RWPE2 (cell line): ENCODE results near the gene RBM18.

Source experiments
- ATAC-seq: fragments of 200-7000 bp; cut with Tn5 transposase; 3 replicates; pipeline ENCODE4 v1.9.1; 2021; ENCODE audit warnings: low read depth
- DNase-seq: peaks from one replicate; pipeline ENCODE4 v3.0.0-alpha.2; 2020; ENCODE audit warnings: low spot score
- H3K27ac ChIP-seq: fragments of 450-650 bp; 2 replicates; pipeline ENCODE4 v1.5.1; 2017; ENCODE audit warnings: mild to moderate bottlenecking; ENCODE audit not compliant: poor library complexity, severe bottlenecking
- H3K27me3 ChIP-seq: fragments of 250-450 bp; sonication (Bioruptor Pico); 2 replicates; pipeline ENCODE4 v1.5.1; 2021; ENCODE audit warnings: mild to moderate bottlenecking, moderate library complexity; ENCODE audit not compliant: insufficient read depth, poor library complexity, severe bottlenecking
- H3K36me3 ChIP-seq: fragments of 250-450 bp; sonication (Bioruptor Pico); 2 replicates; pipeline ENCODE4 v1.5.1; 2020; ENCODE audit warnings: low read depth, mild to moderate bottlenecking, moderate library complexity
- H3K4me1 ChIP-seq: fragments of 250-450 bp; sonication (Bioruptor Pico); 2 replicates; pipeline ENCODE4 v1.5.1; 2021; ENCODE audit warnings: mild to moderate bottlenecking, moderate library complexity; ENCODE audit not compliant: insufficient read depth, poor library complexity, severe bottlenecking
- H3K4me3 ChIP-seq: fragments of 250-450 bp; sonication (Bioruptor Pico); 2 replicates; pipeline ENCODE4 v1.5.1; 2021; ENCODE audit warnings: mild to moderate bottlenecking, moderate library complexity; ENCODE audit not compliant: severe bottlenecking
- H3K9me3 ChIP-seq: fragments of 250-450 bp; sonication (Bioruptor Pico); 2 replicates; pipeline ENCODE4 v1.5.1; 2021; ENCODE audit warnings: mild to moderate bottlenecking, moderate library complexity; ENCODE audit not compliant: severe bottlenecking
- TF ChIP-seq, protein P1 (sequence below): fragments of 450-650 bp; IDR thresholded peaks from one replicate; pipeline ENCODE4 v1.5.1; 2017; ENCODE audit warnings: mild to moderate bottlenecking, moderate library complexity; ENCODE audit not compliant: poor library complexity, severe bottlenecking

RBM18 gene

DNA sequence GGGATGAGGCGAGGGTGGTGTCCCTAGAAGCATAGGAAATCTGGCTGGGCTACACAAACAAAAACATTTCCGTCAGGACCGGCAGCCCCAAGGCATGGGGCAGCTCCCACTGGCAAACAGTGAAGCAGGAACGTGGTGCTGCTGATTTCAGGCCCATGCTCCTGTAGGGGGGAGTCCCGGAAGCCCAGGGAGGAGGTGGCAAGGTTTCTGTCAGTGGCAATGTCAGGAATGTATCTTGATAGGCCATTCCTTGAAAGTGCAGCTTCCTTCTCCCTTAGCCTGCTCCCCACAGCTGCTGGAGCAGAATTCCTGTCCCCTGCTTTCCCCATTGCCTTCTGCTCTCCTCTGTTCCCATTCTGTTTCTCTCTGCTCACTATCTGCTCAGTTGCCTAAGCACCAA lies 42.4 kb upstream of the RBM18 start:
- no peak overlapping the region for H3K4me3 ChIP-seq
- H3K9me3 ChIP-seq, result no peaks in the 10 kb centered on the region
- H3K27me3 ChIP-seq, result no peaks in the 10 kb centered on the region
- TF ChIP-seq, protein P1, sequence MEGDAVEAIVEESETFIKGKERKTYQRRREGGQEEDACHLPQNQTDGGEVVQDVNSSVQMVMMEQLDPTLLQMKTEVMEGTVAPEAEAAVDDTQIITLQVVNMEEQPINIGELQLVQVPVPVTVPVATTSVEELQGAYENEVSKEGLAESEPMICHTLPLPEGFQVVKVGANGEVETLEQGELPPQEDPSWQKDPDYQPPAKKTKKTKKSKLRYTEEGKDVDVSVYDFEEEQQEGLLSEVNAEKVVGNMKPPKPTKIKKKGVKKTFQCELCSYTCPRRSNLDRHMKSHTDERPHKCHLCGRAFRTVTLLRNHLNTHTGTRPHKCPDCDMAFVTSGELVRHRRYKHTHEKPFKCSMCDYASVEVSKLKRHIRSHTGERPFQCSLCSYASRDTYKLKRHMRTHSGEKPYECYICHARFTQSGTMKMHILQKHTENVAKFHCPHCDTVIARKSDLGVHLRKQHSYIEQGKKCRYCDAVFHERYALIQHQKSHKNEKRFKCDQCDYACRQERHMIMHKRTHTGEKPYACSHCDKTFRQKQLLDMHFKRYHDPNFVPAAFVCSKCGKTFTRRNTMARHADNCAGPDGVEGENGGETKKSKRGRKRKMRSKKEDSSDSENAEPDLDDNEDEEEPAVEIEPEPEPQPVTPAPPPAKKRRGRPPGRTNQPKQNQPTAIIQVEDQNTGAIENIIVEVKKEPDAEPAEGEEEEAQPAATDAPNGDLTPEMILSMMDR, result no peak
- H3K4me1 ChIP-seq, result peaks cover 20% of the 10 kb centered on the region
- no peak for ATAC-seq
- no peak overlapping the region for H3K27ac ChIP-seq
- DNase-seq, result no peak
- peaks cover 71% of the 10 kb centered on the region for H3K36me3 ChIP-seq

GRCh38 chr9:122302237-122303093 lies 37.8 kb upstream of the RBM18 start:
- H3K36me3 ChIP-seq, result peaks cover 48% of the 10 kb centered on the region
- peak overlapping the region; percentile 81 for H3K27ac ChIP-seq
- DNase-seq (no peak), ATAC-seq (no peak)
- H3K4me1 ChIP-seq, result peaks cover 20% of the 10 kb centered on the region
- H3K4me3 ChIP-seq, result no peak overlapping the region
- TF ChIP-seq, protein P1, result no peak
- no peaks in the 10 kb centered on the region for H3K9me3 ChIP-seq
- no peaks in the 10 kb centered on the region for H3K27me3 ChIP-seq

DNA sequence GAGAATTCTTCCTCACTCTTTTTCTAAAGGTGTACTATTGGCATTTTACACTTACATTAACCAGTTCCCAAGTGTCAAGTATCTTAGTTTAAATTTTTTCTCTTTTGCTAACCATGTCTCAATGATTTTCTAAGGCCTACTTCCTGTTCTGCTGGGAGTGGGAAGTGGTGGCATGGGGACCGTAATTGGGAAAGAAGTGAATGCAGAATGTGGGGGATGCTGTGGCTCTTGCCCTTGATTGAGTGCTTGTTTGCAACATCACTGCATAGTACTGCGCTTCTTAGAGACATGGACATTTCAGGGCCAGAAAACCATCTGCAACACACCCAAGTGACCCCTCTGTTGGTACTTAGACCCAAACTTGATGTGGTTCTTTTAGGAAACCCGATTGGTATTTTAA lies 32.9 kb upstream of the RBM18 start:
- Histone ChIP-seq H3K27ac (no peak overlapping the region), H3K4me3 (no peak overlapping the region), H3K27me3 (no peaks in the 10 kb centered on the region), H3K9me3 (no peaks in the 10 kb centered on the region), H3K36me3 (peaks cover 47% of the 10 kb centered on the region), H3K4me1 (peaks cover 4% of the 10 kb centered on the region)
- ATAC-seq (no peak), DNase-seq (no peak)
- TF ChIP-seq, protein P1, result no peak

DNA sequence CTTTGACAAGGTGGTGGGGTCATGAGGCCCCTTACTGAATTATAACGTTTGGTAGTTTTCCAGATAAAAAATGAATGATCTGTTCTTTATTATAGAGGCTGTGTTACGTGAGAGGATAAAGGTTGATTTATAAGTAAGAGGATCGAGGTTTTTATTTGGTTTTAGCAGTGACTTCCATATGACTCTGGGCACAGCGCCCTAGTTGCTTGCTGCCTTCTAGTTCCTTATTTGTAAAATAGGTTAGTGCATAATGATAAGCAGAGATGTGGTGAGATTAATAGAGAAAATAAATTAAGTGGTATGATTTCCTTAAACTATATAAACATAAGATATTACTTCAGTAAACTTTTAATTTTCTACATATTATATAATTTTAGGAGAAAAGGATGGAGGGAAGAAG lies 29.9 kb upstream of the RBM18 start:
- no peak for ATAC-seq
- no peaks in the 10 kb centered on the region for H3K4me1 ChIP-seq
- no peaks in the 10 kb centered on the region for H3K27me3 ChIP-seq
- peaks cover 62% of the 10 kb centered on the region for H3K36me3 ChIP-seq
- H3K27ac ChIP-seq, result no peak overlapping the region
- TF ChIP-seq, protein P1, result no peak
- no peaks in the 10 kb centered on the region for H3K9me3 ChIP-seq
- DNase-seq, result no peak
- H3K4me3 ChIP-seq, result no peak overlapping the region

DNA sequence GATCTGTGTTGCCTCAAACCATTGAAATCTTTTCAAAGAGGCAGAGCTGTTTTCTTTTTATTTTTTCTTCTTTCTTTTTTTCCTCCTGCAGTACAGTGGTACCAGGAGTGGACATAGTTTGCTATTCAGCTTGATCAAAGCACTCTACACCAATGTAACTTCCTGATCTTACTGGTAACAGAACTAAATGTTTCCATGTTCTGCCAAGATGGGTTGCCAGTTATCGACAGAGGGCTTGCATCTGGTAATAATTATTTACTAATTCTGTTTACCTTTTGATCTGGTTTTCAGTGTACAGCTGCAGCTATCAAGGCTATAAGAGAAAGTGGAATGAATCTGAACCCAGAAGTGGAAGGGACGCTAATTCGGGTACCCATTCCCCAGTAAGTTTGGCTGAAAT lies 26.8 kb upstream of the RBM18 start:
- TF ChIP-seq, protein P1, result no peak
- ATAC-seq, result no peak
- no peaks in the 10 kb centered on the region for H3K9me3 ChIP-seq
- H3K36me3 ChIP-seq, result peaks cover 77% of the 10 kb centered on the region
- H3K27ac ChIP-seq, result no peak overlapping the region
- DNase-seq, result no peak
- no peaks in the 10 kb centered on the region for H3K4me1 ChIP-seq
- H3K4me3 ChIP-seq, result no peak overlapping the region
- H3K27me3 ChIP-seq, result no peaks in the 10 kb centered on the region
